HG03439 (cell line): ENCODE results near the gene PCP2.

Experiments
- ATAC-seq: cut with Tn5 transposase; IDR thresholded peaks from one replicate; pipeline ENCODE4 v1.9.1; 2021; ENCODE audit warnings: mild to moderate bottlenecking, moderate library complexity; ENCODE audit not compliant: unreplicated experiment

Gene PCP2

GRCh38 chr19:7640803-7641202 is 7.3 kb upstream of the PCP2 start:
- ATAC-seq: no peak

- ATAC-seq: no peak
These were observed 6.4 kb upstream of the PCP2 start for GRCh38 chr19:7639863-7640348.

- no peak for ATAC-seq
These were observed 5.4 kb upstream of the PCP2 start for GRCh38 chr19:7638802-7639465.

- peak; percentile 40 for ATAC-seq
These were observed 4.1 kb upstream of the PCP2 start for GRCh38 chr19:7637374-7638256.

GRCh38 chr19:7636691-7637373 is 3.3 kb upstream of the PCP2 start, which contains the start of gene STXBP2:
STXBP2 (plus strand) TSS chr19:7637110; CDS start chr19:7637150, 40 bp downstream.
- peak; percentile 60 for ATAC-seq

- no peak for ATAC-seq
These were observed 2.8 kb upstream of the PCP2 start for GRCh38 chr19:7636317-7636690.

GRCh38 chr19:7635670-7636069 is 2.2 kb upstream of the PCP2 start:
- ATAC-seq: no peak

GRCh38 chr19:7632340-7633203 is 947 bp downstream of the PCP2 start:
- ATAC-seq: no peak

GRCh38 chr19:7631577-7631976 is 1.9 kb downstream of the PCP2 start:
- no peak for ATAC-seq

GRCh38 chr19:7629347-7630054 is 4.0 kb downstream of the PCP2 start, which contains the start of the genes PET100 and XAB2:
PET100 (plus strand) TSS chr19:7629793; CDS start chr19:7629834, 41 bp downstream.
XAB2 (minus strand) TSS chr19:7629545; CDS start chr19:7629527, 18 bp downstream.
- ATAC-seq: peak; percentile 82

- ATAC-seq: no peak
These were observed 4.8 kb downstream of the PCP2 start for GRCh38 chr19:7628589-7629311.

GRCh38 chr19:7627166-7627565 is 6.4 kb downstream of the PCP2 start:
- no peak for ATAC-seq

- ATAC-seq: no peak
These were observed 7.7 kb downstream of the PCP2 start for GRCh38 chr19:7625763-7626372.

- ATAC-seq: no peak
These were observed 8.7 kb downstream of the PCP2 start for GRCh38 chr19:7624810-7625209.

- no peak for ATAC-seq
These were observed 9.6 kb downstream of the PCP2 start for GRCh38 chr19:7623725-7624603.

GRCh38 chr19:7622933-7623685 is 10.4 kb downstream of the PCP2 start:
- ATAC-seq: no peak
